Measurements from ENCODE around the gene ITGA4. TPM values are rescaled to one million over a fixed set of nuclear protein-coding genes. Genes with fewer than 3 reads are reported as not detected.

The ITGA4 gene
- total and polyA plus RNA-seq, 4 donors = 0.49 to 23.9 (median 8.8) TPM

- Histone ChIP-seq H3K36me3 (ENCODE audit: control insufficient read depth in 1 of 2, insufficient read depth in 2 of 2, low read length in 1 of 2) (no peaks in the 10 kb centered on the region), H3K27ac (ENCODE audit: low read depth in 1 of 2, low read length in 2 of 2) (no peak overlapping the region), H3K4me1 (ENCODE audit: control insufficient read depth in 1 of 2, insufficient read depth in 2 of 2, low read length in 2 of 2) (no peaks in the 10 kb centered on the region), H3K4me3 (ENCODE audit: low read length in 2 of 2) (no peak overlapping the region), H3K9me3 (ENCODE audit: control insufficient read depth, low read length) (no peaks in the 10 kb centered on the region), H3K27me3 (ENCODE audit: control insufficient read depth in 1 of 2, insufficient read depth in 2 of 2, low read length in 1 of 2) (no peaks in the 10 kb centered on the region)
- ATAC-seq (ENCODE audit: low FRiP score) (no peak), DNase-seq (no peak)
- intact Hi-C loops (cut with DNase I) = no loop called here
- 88 to 93% methylated on average over 6 of the region's 6 CpGs for WGBS, 2 donors
Observed at GRCh38 chr2:181454686-181455450, 2.3 kb upstream of the ITGA4 start.

DNA sequence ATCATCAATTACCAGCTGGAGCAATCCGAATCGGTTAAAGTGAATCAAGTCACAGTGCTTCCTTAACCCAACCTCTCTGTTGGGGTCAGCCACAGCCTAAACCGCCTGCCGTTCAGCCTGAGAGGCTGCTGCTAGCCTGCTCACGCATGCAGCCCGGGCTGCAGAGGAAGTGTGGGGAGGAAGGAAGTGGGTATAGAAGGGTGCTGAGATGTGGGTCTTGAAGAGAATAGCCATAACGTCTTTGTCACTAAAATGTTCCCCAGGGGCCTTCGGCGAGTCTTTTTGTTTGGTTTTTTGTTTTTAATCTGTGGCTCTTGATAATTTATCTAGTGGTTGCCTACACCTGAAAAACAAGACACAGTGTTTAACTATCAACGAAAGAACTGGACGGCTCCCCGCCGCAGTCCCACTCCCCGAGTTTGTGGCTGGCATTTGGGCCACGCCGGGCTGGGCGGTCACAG lies 496 bp upstream of the ITGA4 start:
- H3K4me3 ChIP-seq (ENCODE audit: low read length in 2 of 2) = no peak overlapping the region
- WGBS, 2 donors = 4% methylated on average over 17 of the region's 17 CpGs
- no peak overlapping the region for H3K27ac ChIP-seq (ENCODE audit: low read depth in 1 of 2, low read length in 2 of 2)
- intact Hi-C loops (cut with DNase I) = no loop called here
- H3K4me1 ChIP-seq (ENCODE audit: control insufficient read depth in 1 of 2, insufficient read depth in 2 of 2, low read length in 2 of 2) = no peaks in the 10 kb centered on the region
- DNase-seq (peak; percentile 74 to 85), ATAC-seq (ENCODE audit: low FRiP score) (peak; percentile 51)
- H3K27me3 ChIP-seq (ENCODE audit: control insufficient read depth in 1 of 2, insufficient read depth in 2 of 2, low read length in 1 of 2) = no peaks in the 10 kb centered on the region
- H3K9me3 ChIP-seq (ENCODE audit: control insufficient read depth, low read length) = no peaks in the 10 kb centered on the region
- no peaks in the 10 kb centered on the region for H3K36me3 ChIP-seq (ENCODE audit: control insufficient read depth in 1 of 2, insufficient read depth in 2 of 2, low read length in 1 of 2)

DNA sequence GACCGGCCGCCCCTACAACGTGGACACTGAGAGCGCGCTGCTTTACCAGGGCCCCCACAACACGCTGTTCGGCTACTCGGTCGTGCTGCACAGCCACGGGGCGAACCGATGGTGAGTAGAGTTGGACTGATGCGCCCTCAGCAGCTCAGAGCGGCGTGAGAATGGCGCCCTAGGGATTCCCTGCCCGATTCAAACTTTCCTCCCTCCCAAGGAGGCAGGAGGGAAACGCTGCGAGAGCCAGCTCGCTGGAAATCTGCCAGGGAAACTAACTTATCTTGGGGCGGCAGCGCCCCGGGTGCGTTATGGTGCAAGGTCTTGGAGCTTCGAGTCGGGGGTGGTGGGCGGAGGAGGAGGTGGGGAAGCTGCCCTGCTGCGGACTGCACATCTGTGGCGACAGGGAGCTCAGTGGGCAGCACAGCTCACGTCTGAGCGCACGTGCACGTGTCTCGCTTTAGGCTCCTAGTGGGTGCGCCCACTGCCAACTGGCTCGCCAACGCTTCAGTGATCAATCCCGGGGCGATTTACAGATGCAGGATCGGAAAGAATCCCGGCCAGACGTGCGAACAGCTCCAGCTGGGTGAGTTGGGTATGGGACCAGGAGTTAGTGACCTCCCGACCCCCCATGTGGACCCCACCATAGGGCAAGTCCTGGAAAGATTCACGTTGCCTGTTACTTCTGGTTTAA lies 697 bp downstream of the ITGA4 start:
- DNase-seq (peak; percentile 65 to 74), ATAC-seq (ENCODE audit: low FRiP score) (peak; percentile 55)
- Histone ChIP-seq H3K4me1 (ENCODE audit: control insufficient read depth in 1 of 2, insufficient read depth in 2 of 2, low read length in 2 of 2) (no peaks in the 10 kb centered on the region), H3K4me3 (ENCODE audit: low read length in 2 of 2) (no peak overlapping the region), H3K27me3 (ENCODE audit: control insufficient read depth in 1 of 2, insufficient read depth in 2 of 2, low read length in 1 of 2) (no peaks in the 10 kb centered on the region), H3K9me3 (ENCODE audit: control insufficient read depth, low read length) (no peaks in the 10 kb centered on the region), H3K36me3 (ENCODE audit: control insufficient read depth in 1 of 2, insufficient read depth in 2 of 2, low read length in 1 of 2) (no peaks in the 10 kb centered on the region), H3K27ac (ENCODE audit: low read depth in 1 of 2, low read length in 2 of 2) (no peak overlapping the region)
- intact Hi-C loops (cut with DNase I) = no loop called here
- 3 to 4% methylated on average over 45 of the region's 45 CpGs for WGBS, 2 donors

- Histone ChIP-seq H3K36me3 (ENCODE audit: control insufficient read depth in 1 of 2, insufficient read depth in 2 of 2, low read length in 1 of 2) (no peaks in the 10 kb centered on the region), H3K4me3 (ENCODE audit: low read length in 2 of 2) (no peak overlapping the region), H3K9me3 (ENCODE audit: control insufficient read depth, low read length) (no peaks in the 10 kb centered on the region), H3K27ac (ENCODE audit: low read depth in 1 of 2, low read length in 2 of 2) (no peak overlapping the region), H3K27me3 (ENCODE audit: control insufficient read depth in 1 of 2, insufficient read depth in 2 of 2, low read length in 1 of 2) (no peaks in the 10 kb centered on the region), H3K4me1 (ENCODE audit: control insufficient read depth in 1 of 2, insufficient read depth in 2 of 2, low read length in 2 of 2) (no peaks in the 10 kb centered on the region)
- DNase-seq = no peak
- no peak for ATAC-seq (ENCODE audit: low FRiP score)
- 72 to 75% methylated on average over 2 of the region's 2 CpGs for WGBS, 2 donors
- intact Hi-C loops (cut with DNase I) = no loop called here
Observed at GRCh38 chr2:181458871-181459270, 1.7 kb downstream of the ITGA4 start.

DNA sequence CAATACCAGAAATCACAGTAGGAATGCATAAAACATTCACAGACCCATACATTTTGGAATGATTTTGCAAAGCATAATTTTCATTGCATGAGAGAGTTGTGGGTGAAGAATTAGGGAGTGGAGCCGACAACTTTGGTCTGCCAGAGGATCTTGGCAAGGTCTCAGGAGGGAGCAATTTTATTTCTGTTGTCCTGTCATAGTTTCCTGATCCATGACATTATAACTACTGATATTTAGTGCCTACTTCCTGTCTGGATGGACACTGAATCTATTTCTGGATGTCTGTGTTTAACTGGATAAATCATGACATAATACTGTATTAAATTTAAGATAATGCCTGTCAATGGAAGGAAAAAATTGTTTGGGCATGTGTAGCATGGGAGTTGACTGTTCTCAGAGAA lies 2.4 kb downstream of the ITGA4 start:
- Histone ChIP-seq H3K27ac (ENCODE audit: low read depth in 1 of 2, low read length in 2 of 2) (no peak overlapping the region), H3K9me3 (ENCODE audit: control insufficient read depth, low read length) (no peaks in the 10 kb centered on the region), H3K4me3 (ENCODE audit: low read length in 2 of 2) (no peak overlapping the region), H3K4me1 (ENCODE audit: control insufficient read depth in 1 of 2, insufficient read depth in 2 of 2, low read length in 2 of 2) (no peaks in the 10 kb centered on the region), H3K27me3 (ENCODE audit: control insufficient read depth in 1 of 2, insufficient read depth in 2 of 2, low read length in 1 of 2) (no peaks in the 10 kb centered on the region), H3K36me3 (ENCODE audit: control insufficient read depth in 1 of 2, insufficient read depth in 2 of 2, low read length in 1 of 2) (no peaks in the 10 kb centered on the region)
- ATAC-seq (ENCODE audit: low FRiP score) (no peak), DNase-seq (no peak)
- intact Hi-C loops (cut with DNase I) = loop anchor here (10.0 kb wide), 2 partner anchors 385 to 1335 kb away; no protein-coding TSS in a partner anchor
- 9 to 10% methylated on average over 1 of the region's 1 CpG for WGBS, 2 donors

DNA sequence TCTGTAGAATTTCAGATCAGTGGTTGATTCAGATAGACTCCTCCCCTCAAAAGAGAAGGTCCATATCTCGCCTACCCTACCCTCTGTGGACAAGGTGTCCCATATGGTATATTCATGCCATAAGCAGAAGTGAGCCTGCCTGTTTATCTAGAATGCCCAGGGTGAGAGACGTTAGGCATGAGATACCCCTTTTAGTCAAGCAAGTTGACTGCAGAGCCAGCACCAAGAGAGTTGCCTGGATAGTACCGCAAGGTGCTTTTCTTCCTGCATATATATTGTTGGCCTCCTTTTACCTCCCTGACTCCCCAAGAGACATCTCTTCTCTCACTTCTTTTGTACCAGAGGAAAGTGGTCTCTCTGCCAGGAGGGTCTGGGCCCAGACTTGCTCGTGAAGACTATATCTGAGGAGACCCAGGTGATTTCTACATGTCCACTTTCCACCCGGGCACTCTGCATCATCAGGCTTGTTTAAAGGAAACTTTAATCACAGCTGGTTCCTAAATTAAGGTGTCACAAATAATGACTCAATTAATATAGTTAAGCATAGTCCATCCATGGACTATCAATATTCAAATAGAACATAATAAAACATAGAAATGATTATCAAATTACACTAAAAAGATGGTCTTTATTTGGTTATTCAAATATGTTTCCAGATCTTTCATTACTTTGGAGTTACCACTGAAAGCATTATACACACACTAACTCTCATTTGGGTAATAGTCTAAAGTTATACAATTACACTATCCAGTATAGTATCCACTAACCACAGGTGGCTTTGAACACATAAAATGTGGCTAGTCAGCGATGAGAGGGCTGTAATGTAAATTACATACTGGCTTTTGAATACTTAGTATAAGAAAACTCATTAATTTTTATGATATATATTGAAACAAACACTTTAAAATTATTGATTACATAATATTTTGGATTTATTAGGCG lies 4.1 kb downstream of the ITGA4 start:
- Histone ChIP-seq H3K27ac (ENCODE audit: low read depth in 1 of 2, low read length in 2 of 2) (no peak overlapping the region), H3K36me3 (ENCODE audit: control insufficient read depth in 1 of 2, insufficient read depth in 2 of 2, low read length in 1 of 2) (no peaks in the 10 kb centered on the region), H3K4me1 (ENCODE audit: control insufficient read depth in 1 of 2, insufficient read depth in 2 of 2, low read length in 2 of 2) (no peaks in the 10 kb centered on the region), H3K9me3 (ENCODE audit: control insufficient read depth, low read length) (no peaks in the 10 kb centered on the region), H3K4me3 (ENCODE audit: low read length in 2 of 2) (no peak overlapping the region), H3K27me3 (ENCODE audit: control insufficient read depth in 1 of 2, insufficient read depth in 2 of 2, low read length in 1 of 2) (no peaks in the 10 kb centered on the region)
- intact Hi-C loops (cut with DNase I) = loop anchor here (10.0 kb wide), 2 partner anchors 387 to 1337 kb away; no protein-coding TSS in a partner anchor
- no peak for ATAC-seq (ENCODE audit: low FRiP score)
- 87 to 91% methylated on average over 7 of the region's 7 CpGs for WGBS, 2 donors
- DNase-seq = no peak

GRCh38 chr2:181462033-181462432 lies 4.8 kb downstream of the ITGA4 start:
- Histone ChIP-seq H3K9me3 (ENCODE audit: control insufficient read depth, low read length) (no peaks in the 10 kb centered on the region), H3K27me3 (ENCODE audit: control insufficient read depth in 1 of 2, insufficient read depth in 2 of 2, low read length in 1 of 2) (no peaks in the 10 kb centered on the region), H3K27ac (ENCODE audit: low read depth in 1 of 2, low read length in 2 of 2) (no peak overlapping the region), H3K36me3 (ENCODE audit: control insufficient read depth in 1 of 2, insufficient read depth in 2 of 2, low read length in 1 of 2) (no peaks in the 10 kb centered on the region), H3K4me3 (ENCODE audit: low read length in 2 of 2) (no peak overlapping the region), H3K4me1 (ENCODE audit: control insufficient read depth in 1 of 2, insufficient read depth in 2 of 2, low read length in 2 of 2) (no peaks in the 10 kb centered on the region)
- WGBS, 2 donors = 75 to 88% methylated on average over 1 of the region's 1 CpG
- ATAC-seq (ENCODE audit: low FRiP score) = no peak
- intact Hi-C loops (cut with DNase I) = loop anchor here (10.0 kb wide), 2 partner anchors 387 to 1337 kb away; no protein-coding TSS in a partner anchor
- DNase-seq = no peak

- Histone ChIP-seq H3K9me3 (ENCODE audit: control insufficient read depth, low read length) (no peaks in the 10 kb centered on the region), H3K27ac (ENCODE audit: low read depth in 1 of 2, low read length in 2 of 2) (no peak overlapping the region), H3K4me3 (ENCODE audit: low read length in 2 of 2) (no peak overlapping the region), H3K27me3 (ENCODE audit: control insufficient read depth in 1 of 2, insufficient read depth in 2 of 2, low read length in 1 of 2) (no peaks in the 10 kb centered on the region), H3K36me3 (ENCODE audit: control insufficient read depth in 1 of 2, insufficient read depth in 2 of 2, low read length in 1 of 2) (no peaks in the 10 kb centered on the region), H3K4me1 (ENCODE audit: control insufficient read depth in 1 of 2, insufficient read depth in 2 of 2, low read length in 2 of 2) (no peaks in the 10 kb centered on the region)
- no peak for DNase-seq
- intact Hi-C loops (cut with DNase I) = loop anchor here (10.0 kb wide), 2 partner anchors 389 to 1339 kb away; no protein-coding TSS in a partner anchor
- no peak for ATAC-seq (ENCODE audit: low FRiP score)
- WGBS, 2 donors = 91 to 95% methylated on average over 3 of the region's 3 CpGs
Observed at GRCh38 chr2:181463588-181463987, 6.4 kb downstream of the ITGA4 start.
